ENCODE data around the gene HTR6. TPM values are rescaled to one million over a fixed set of nuclear protein-coding genes. Genes with fewer than 3 reads are reported as not detected.

HTR6 gene
- total and polyA plus RNA-seq, 2 of the 4 experiments (the other 2 are of a cell fraction): not detected

GRCh38 chr1:19698181-19698580 is 33.5 kb downstream of the HTR6 start:
- Histone ChIP-seq H3K9me3 (ENCODE audit: control insufficient read depth, insufficient read depth, low read length) (no peaks in the 10 kb centered on the region), H3K18ac (ENCODE audit: low read depth, low read length) (no peak overlapping the region), H2BK15ac (ENCODE audit: low read depth, low read length) (no peak overlapping the region), H3K4me1 (ENCODE audit: control insufficient read depth, insufficient read depth, low read length) (no peaks in the 10 kb centered on the region), H4K5ac (ENCODE audit: low read depth, low read length) (no peak overlapping the region), H3K27me3 (ENCODE audit: control insufficient read depth, insufficient read depth, low read length) (no peaks in the 10 kb centered on the region), H3K9ac (ENCODE audit: low read depth, low read length) (no peak overlapping the region), H4K91ac (ENCODE audit: insufficient read depth, low read depth, low read length) (no peak overlapping the region), H3K23ac (ENCODE audit: low read depth, low read length) (no peak overlapping the region), H3K9me1 (ENCODE audit: insufficient read depth, low read length) (no peaks in the 10 kb centered on the region), H2AK9ac (replicated peaks; ENCODE audit: low read depth, low read length, poor library complexity) (no peak overlapping the region), H2BK120ac (ENCODE audit: low read depth, low read length) (no peak overlapping the region), H3K4me3 (ENCODE audit: insufficient read depth, low read depth, low read length) (no peak overlapping the region), H3K4ac (ENCODE audit: low read depth, low read length) (no peak overlapping the region), H3K4me2 (ENCODE audit: low read depth, low read length) (no peak overlapping the region), H4K20me1 (ENCODE audit: insufficient read depth, low read length) (no peaks in the 10 kb centered on the region), H2BK20ac (ENCODE audit: low read depth, low read length) (no peak overlapping the region), H3K79me1 (ENCODE audit: low read depth in 1 of 2, low read length in 2 of 2) (no peaks in the 10 kb centered on the region), H3K36me3 (ENCODE audit: control insufficient read depth, insufficient read depth, low read length) (peaks cover 14% of the 10 kb centered on the region; the same call in 1 of the 2 replicates), H2BK5ac (ENCODE audit: low read depth, low read length, poor library complexity, severe bottlenecking) (no peak overlapping the region), H3K27ac (ENCODE audit: insufficient read depth, low read length) (no peak overlapping the region), H3K14ac (replicated peaks; ENCODE audit: low read depth, low read length) (no peak overlapping the region), H2AFZ (replicated peaks; ENCODE audit: low read length, poor library complexity) (no peak overlapping the region), H2AK5ac (ENCODE audit: low read depth, low read length) (no peak overlapping the region), H3K56ac (ENCODE audit: extremely low read depth, insufficient read depth, low read length) (no peak overlapping the region), H4K8ac (ENCODE audit: low read depth in 2 of 2, low read length in 2 of 2) (no peak overlapping the region)
- BruUV-seq (replicated peaks): no TSS peak
- TF ChIP-seq NFE2L2 (IDR thresholded peaks at IDR 0.05; ENCODE audit: low read depth, low read length) (no peak), CTCF (conservative IDR thresholded peaks at IDR 0.05; ENCODE audit: low read depth, low read length) (no peak), CHD1 (IDR thresholded peaks at IDR 0.05; ENCODE audit: low read depth, low read length) (no peak), RFX5 (IDR thresholded peaks at IDR 0.05; ENCODE audit: low read depth, low read length) (no peak), FOS (IDR thresholded peaks at IDR 0.05; ENCODE audit: low read depth, low read length) (no peak), POLR2A (IDR thresholded peaks at IDR 0.05; ENCODE audit: low read depth, low read length) (no peak), MAFK (IDR thresholded peaks at IDR 0.05; ENCODE audit: low read depth, low read length) (no peak), BHLHE40 (IDR thresholded peaks at IDR 0.05; ENCODE audit: low read depth, low read length) (no peak), MXI1 (IDR thresholded peaks at IDR 0.05; ENCODE audit: borderline replicate concordance, low read depth, low read length) (no peak), CEBPB (IDR thresholded peaks at IDR 0.05; ENCODE audit: low read depth, low read length) (no peak), SMC3 (IDR thresholded peaks at IDR 0.05; ENCODE audit: low read depth, low read length) (no peak), RAD21 (IDR thresholded peaks at IDR 0.05; ENCODE audit: low read length) (no peak), RCOR1 (IDR thresholded peaks at IDR 0.05; ENCODE audit: insufficient replicate concordance, low read length) (no peak)
- in situ Hi-C loops (cut with MboI; ENCODE audit: low sequenced_read_pairs): no loop called here
- no peak for ATAC-seq (ENCODE audit: low read depth)
- ChIA-PET CTCF (no interaction called here), POLR2A (ENCODE audit: unreplicated experiment) (no interaction called here)
- 89% methylated on average over 1 of the region's 4 CpGs; no CpG with 5 or more reads in 1 of the 2 experiments for WGBS, 2 experiments (ENCODE audit: extremely low coverage in 2 of 2, insufficient read length in 1 of 2)
- intact Hi-C loops (cut with micrococcal nuclease): no loop called here
- dilution Hi-C loops (cut with HindIII; ENCODE audit: low sequenced_read_pairs, unreplicated experiment): no loop called here
- no peak for DNase-seq
